HG03457 (cell line): ENCODE measurements around the gene SELENON.

Experiments
- ATAC-seq: cut with Tn5 transposase; IDR thresholded peaks from one replicate; pipeline ENCODE4 v1.9.1; 2021; ENCODE audit warnings: moderate number of reproducible peaks; ENCODE audit not compliant: unreplicated experiment

Gene SELENON

GRCh38 chr1:25792115-25792514 lies 7.9 kb upstream of the SELENON start:
- ATAC-seq: no peak

GRCh38 chr1:25793585-25794170 lies 6.3 kb upstream of the SELENON start:
- ATAC-seq: no peak

- ATAC-seq: no peak
Observed at GRCh38 chr1:25794325-25794724, 5.7 kb upstream of the SELENON start.

GRCh38 chr1:25795211-25795610 lies 4.8 kb upstream of the SELENON start:
- ATAC-seq: no peak

- no peak for ATAC-seq
Observed at GRCh38 chr1:25795946-25796810, 3.8 kb upstream of the SELENON start.

- ATAC-seq: no peak
Observed at GRCh38 chr1:25796811-25797458, 3.1 kb upstream of the SELENON start.

GRCh38 chr1:25797939-25798338 lies 2.1 kb upstream of the SELENON start:
- no peak for ATAC-seq

- no peak for ATAC-seq
Observed at GRCh38 chr1:25798666-25799351, 1.2 kb upstream of the SELENON start.

- ATAC-seq: no peak
Observed at GRCh38 chr1:25799352-25799934, 550 bp upstream of the SELENON start.

- no peak for ATAC-seq
Observed at GRCh38 chr1:25800703-25801377, 847 bp downstream of the SELENON start.

- ATAC-seq: no peak
Observed at GRCh38 chr1:25802915-25803314, 2.9 kb downstream of the SELENON start.

GRCh38 chr1:25803368-25803767 lies 3.4 kb downstream of the SELENON start:
- no peak for ATAC-seq

GRCh38 chr1:25804244-25804963 lies 4.4 kb downstream of the SELENON start:
- no peak for ATAC-seq

- ATAC-seq: no peak
Observed at GRCh38 chr1:25804964-25805862, 5.2 kb downstream of the SELENON start.

- ATAC-seq: no peak
Observed at GRCh38 chr1:25805863-25806225, 5.9 kb downstream of the SELENON start.

GRCh38 chr1:25806418-25806817 lies 6.4 kb downstream of the SELENON start:
- ATAC-seq: no peak

GRCh38 chr1:25807480-25808390 lies 7.7 kb downstream of the SELENON start:
- ATAC-seq: no peak
